ENCODE data around the gene MATK. TPM values are rescaled to one million over a fixed set of nuclear protein-coding genes. Genes with fewer than 3 reads are reported as not detected.

The MATK gene
- total RNA-seq, 4 donors from 2014 or later: 1.7 TPM; not detected in 3

GRCh38 chr19:3788996-3789778, 3.0 kb upstream of the MATK start:
- H3K27me3 ChIP-seq: peaks cover 22 to 33% (median 30%) of the 10 kb centered on the region in 3 donors
- no peak for ATAC-seq
- H3K36me3 ChIP-seq: no peaks in the 10 kb centered on the region
- TF ChIP-seq CTCF (IDR thresholded peaks at IDR 0.05 in 4 of 5, conservative IDR thresholded peaks at IDR 0.05 in 1 of 5): no peak
- TF ChIP-seq POLR2A (IDR thresholded peaks at IDR 0.05): no peak
- intact Hi-C loops (cut with DNase I; ENCODE audit: low total_unique reads) (no loop called here), in situ Hi-C loops (cut with MboI; ENCODE audit: low sequenced_read_pairs in 4 of 4) (no loop called here)
- H3K4me3 ChIP-seq: no peak overlapping the region
- DNase-seq: no peak
- no peaks in the 10 kb centered on the region for H3K9me3 ChIP-seq
- H3K4me1 ChIP-seq: no peaks in the 10 kb centered on the region
- no peak overlapping the region for H3K27ac ChIP-seq

GRCh38 chr19:3785451-3785937, 687 bp downstream of the MATK start:
- intact Hi-C loops (cut with DNase I; ENCODE audit: low total_unique reads) (no loop called here), in situ Hi-C loops (cut with MboI; ENCODE audit: low sequenced_read_pairs in 4 of 4) (no loop called here)
- DNase-seq (no peak), ATAC-seq (no peak)
- H3K27ac ChIP-seq: no peak overlapping the region
- no peaks in the 10 kb centered on the region for H3K36me3 ChIP-seq
- no peak overlapping the region for H3K4me3 ChIP-seq
- peaks cover 33 to 46% (median 45%) of the 10 kb centered on the region in 3 donors for H3K27me3 ChIP-seq
- no peaks in the 10 kb centered on the region for H3K4me1 ChIP-seq
- H3K9me3 ChIP-seq: peaks cover 0 to 19% (median 3%) of the 10 kb centered on the region in 3 donors
- no peak for TF ChIP-seq POLR2A (IDR thresholded peaks at IDR 0.05)
- no peak for TF ChIP-seq CTCF (IDR thresholded peaks at IDR 0.05 in 4 of 5, conservative IDR thresholded peaks at IDR 0.05 in 1 of 5)

GRCh38 chr19:3784607-3785450, 1.4 kb downstream of the MATK start:
- no peak for ATAC-seq

More at GRCh38 chr19:3784607-3785450, 1.4 kb downstream of the MATK start:
- Histone ChIP-seq H3K36me3 (no peaks in the 10 kb centered on the region), H3K9me3 (peaks cover 0 to 19% (median 3%) of the 10 kb centered on the region in 3 donors), H3K27ac (no peak overlapping the region), H3K27me3 (peaks cover 29 to 46% (median 42%) of the 10 kb centered on the region in 3 donors), H3K4me1 (no peaks in the 10 kb centered on the region), H3K4me3 (no peak overlapping the region)
- intact Hi-C loops (cut with DNase I; ENCODE audit: low total_unique reads) (no loop called here), in situ Hi-C loops (cut with MboI; ENCODE audit: low sequenced_read_pairs in 4 of 4) (no loop called here)
- DNase-seq: no peak
- TF ChIP-seq CTCF (IDR thresholded peaks at IDR 0.05 in 4 of 5, conservative IDR thresholded peaks at IDR 0.05 in 1 of 5) (no peak), POLR2A (IDR thresholded peaks at IDR 0.05) (no peak)
